ENCODE results near the gene SEMA5A. TPM values are rescaled to one million over a fixed set of nuclear protein-coding genes. Genes with fewer than 3 reads are reported as not detected.

Gene SEMA5A
- total and polyA plus RNA-seq, 11 donors, result 4.6 to 71.5 (median 33.8) TPM

DNA sequence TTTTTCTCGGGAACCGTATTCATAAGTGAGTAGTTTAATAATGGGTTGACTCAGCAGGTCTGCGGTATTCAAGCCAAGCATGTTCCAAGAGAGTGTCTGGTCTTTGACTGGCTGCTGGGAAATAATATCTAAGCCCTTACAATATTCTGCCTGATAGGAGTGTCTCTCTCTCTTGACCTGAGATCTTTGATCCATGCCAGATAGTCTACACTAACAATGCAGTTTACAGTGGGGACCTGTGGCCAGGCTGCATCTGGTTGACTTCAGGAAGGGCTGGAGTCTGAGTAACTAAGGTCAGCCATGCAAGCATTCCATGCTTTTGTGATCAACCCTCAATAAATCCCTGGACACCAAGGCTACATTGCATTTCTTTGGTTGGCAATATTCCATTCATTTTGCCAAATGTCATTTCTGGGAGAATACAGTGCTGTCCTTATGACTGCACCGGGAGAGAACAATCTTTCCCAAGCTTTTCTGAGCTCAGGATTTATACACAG is 195.5 kb downstream of the SEMA5A start:
- intact Hi-C loops (cut with DNase I), result no loop called here
- peak; percentile 29 to 78 (median 50) for ATAC-seq

DNA sequence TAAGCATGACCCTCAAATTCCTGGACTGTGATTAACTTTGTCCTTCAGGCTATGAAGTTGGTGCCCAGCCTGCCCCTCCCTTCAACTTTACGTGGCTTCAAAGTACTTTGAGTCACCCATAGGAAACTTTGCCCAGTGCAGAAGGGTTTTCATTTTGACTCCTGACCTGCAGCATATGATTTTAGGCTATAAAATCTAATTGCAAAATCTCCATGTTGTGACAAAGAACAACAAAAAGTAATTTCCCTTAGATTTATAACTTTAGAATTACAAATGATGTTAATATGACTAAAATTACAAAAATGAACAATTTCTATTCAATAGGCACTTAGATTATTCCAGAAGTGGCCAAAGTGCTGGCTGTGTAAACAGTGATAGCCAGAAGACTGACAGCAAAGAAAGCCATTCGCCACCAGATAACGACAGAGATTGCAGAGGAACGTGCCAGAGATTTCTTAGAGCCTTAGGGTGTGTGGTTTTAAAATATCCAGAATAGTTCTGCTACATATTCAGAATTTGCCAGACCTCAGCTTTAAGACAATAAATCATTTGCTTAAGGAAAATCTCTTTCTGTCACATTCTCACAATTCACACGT is 197.4 kb downstream of the SEMA5A start:
- no peak for TF ChIP-seq POLR2A (IDR thresholded peaks at IDR 0.05)
- TF ChIP-seq, protein P1, sequence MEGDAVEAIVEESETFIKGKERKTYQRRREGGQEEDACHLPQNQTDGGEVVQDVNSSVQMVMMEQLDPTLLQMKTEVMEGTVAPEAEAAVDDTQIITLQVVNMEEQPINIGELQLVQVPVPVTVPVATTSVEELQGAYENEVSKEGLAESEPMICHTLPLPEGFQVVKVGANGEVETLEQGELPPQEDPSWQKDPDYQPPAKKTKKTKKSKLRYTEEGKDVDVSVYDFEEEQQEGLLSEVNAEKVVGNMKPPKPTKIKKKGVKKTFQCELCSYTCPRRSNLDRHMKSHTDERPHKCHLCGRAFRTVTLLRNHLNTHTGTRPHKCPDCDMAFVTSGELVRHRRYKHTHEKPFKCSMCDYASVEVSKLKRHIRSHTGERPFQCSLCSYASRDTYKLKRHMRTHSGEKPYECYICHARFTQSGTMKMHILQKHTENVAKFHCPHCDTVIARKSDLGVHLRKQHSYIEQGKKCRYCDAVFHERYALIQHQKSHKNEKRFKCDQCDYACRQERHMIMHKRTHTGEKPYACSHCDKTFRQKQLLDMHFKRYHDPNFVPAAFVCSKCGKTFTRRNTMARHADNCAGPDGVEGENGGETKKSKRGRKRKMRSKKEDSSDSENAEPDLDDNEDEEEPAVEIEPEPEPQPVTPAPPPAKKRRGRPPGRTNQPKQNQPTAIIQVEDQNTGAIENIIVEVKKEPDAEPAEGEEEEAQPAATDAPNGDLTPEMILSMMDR (IDR thresholded peaks at IDR 0.05), result no peak
- Histone ChIP-seq H3K4me1 (peaks cover 0 to 27% (median 14%) of the 10 kb centered on the region in 12 donors), H3K27me3 (no peaks in the 10 kb centered on the region), H3K27ac (no peak overlapping the region), H3K4me3 (no peak overlapping the region), H3K9me3 (no peaks in the 10 kb centered on the region), H3K36me3 (no peaks in the 10 kb centered on the region)
- peak in 2 of 4 donors; percentile 43 to 60 for ATAC-seq
- intact Hi-C loops (cut with DNase I), result no loop called here
- 12 to 18% (median 16%) methylated on average over 5 of the region's 5 CpGs for WGBS, 4 donors
- no peak for DNase-seq

More for the DNA sequence above, 195.5 kb downstream of the SEMA5A start:
- Histone ChIP-seq H3K36me3 (no peaks in the 10 kb centered on the region), H3K4me3 (no peak overlapping the region), H3K4me1 (peaks cover 0 to 27% (median 14%) of the 10 kb centered on the region in 12 donors), H3K9me3 (no peaks in the 10 kb centered on the region), H3K27ac (no peak overlapping the region), H3K27me3 (no peaks in the 10 kb centered on the region)
- no peak for DNase-seq
- TF ChIP-seq, protein P1 (IDR thresholded peaks at IDR 0.05), result no peak
- no peak for TF ChIP-seq POLR2A (IDR thresholded peaks at IDR 0.05)
- WGBS, 4 donors, result 55 to 73% (median 59%) methylated on average over 4 of the region's 4 CpGs

DNA sequence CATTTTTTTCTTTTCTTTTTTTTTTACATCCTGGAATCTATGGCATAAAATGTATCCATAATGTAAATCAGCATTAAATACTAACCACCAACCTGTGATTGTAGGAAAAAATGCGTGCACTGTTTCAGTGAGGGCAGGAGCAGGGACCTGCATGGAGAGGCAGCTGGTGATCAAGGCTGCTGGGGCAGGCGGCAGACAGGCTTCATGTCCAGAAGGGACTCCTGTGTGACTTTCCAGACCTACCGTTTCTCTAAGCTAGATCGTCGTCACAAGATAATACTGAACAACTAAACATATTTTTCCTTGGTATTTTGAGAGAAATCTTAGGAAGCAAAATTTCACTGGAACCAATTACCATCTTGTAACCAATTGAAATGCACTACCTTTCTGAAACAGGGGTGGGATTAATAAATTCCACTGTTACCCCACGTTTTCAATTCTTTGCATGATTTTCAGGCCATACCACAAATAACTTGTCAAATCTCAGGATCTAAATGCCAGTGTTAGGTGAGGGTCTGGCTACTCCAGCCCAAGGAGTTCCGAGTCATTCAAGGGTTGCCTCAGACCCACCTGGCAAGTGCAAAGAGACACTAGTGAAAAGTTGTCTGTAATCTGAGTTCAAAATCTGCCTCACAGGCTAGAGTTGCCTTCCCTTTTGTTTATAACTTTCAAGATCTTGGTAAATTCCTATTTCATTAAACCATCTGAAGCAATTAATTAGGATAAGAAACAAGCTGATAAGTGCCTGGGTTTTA is 198.2 kb downstream of the SEMA5A start:
- ATAC-seq (no peak), DNase-seq (no peak)
- H3K4me1 ChIP-seq, result peaks cover 0 to 30% (median 14%) of the 10 kb centered on the region in 12 donors
- H3K36me3 ChIP-seq, result no peaks in the 10 kb centered on the region
- no peak overlapping the region for H3K4me3 ChIP-seq
- no peak overlapping the region for H3K27ac ChIP-seq
- intact Hi-C loops (cut with DNase I), result no loop called here
- no peak for TF ChIP-seq POLR2A (IDR thresholded peaks at IDR 0.05)
- TF ChIP-seq, protein P1 (IDR thresholded peaks at IDR 0.05), result no peak
- H3K9me3 ChIP-seq, result no peaks in the 10 kb centered on the region
- H3K27me3 ChIP-seq, result no peaks in the 10 kb centered on the region
- 63 to 82% (median 71%) methylated on average over 7 of the region's 7 CpGs for WGBS, 4 donors

DNA sequence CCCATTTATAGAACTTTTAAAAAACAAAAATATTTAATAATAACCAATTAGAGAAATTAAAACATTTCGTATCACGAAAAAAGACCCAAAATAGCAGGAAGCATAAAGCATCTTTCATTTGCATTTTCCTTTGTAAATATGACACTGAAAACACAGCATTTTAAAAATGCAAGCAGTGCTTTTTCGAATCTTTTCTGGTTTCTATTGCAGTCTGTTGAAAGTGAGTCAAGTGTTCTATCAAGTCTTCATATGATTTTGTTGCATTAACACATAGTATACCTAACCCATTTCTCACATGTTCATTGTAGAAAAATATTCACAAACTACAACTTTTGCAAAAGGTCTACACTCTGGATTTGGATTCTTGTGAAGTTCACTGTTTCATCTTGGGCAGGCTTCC is 198.8 kb downstream of the SEMA5A start:
- WGBS, 4 donors, result 71 to 85% (median 81%) methylated on average over 3 of the region's 3 CpGs
- Histone ChIP-seq H3K4me1 (peaks cover 0 to 30% (median 14%) of the 10 kb centered on the region in 12 donors), H3K27me3 (no peaks in the 10 kb centered on the region), H3K4me3 (no peak overlapping the region), H3K36me3 (no peaks in the 10 kb centered on the region), H3K9me3 (no peaks in the 10 kb centered on the region), H3K27ac (no peak overlapping the region)
- intact Hi-C loops (cut with DNase I), result no loop called here
- DNase-seq (no peak), ATAC-seq (no peak)
- TF ChIP-seq, protein P1 (IDR thresholded peaks at IDR 0.05), result no peak
- no peak for TF ChIP-seq POLR2A (IDR thresholded peaks at IDR 0.05)
